Measurements from ENCODE around the gene GLIPR1L2.

DNA sequence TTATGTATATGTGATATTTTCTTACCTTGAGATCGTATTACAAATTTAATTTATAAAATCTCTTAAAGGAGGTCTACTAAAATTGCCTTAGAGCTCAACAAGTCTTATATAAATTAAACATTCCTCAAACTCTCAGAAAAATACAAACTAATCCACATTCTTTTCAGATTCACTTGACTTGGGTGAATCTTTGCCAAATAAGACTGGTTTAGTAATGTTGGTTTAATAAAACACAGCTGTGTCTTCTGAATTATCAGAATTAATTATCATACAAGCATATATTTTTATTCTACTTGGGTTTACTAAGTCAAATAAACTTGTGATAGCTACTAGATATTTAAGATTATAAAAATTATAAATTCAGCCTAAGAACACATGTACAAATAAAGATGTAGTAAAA is 13.3 kb downstream of the GLIPR1L2 start:
- TF ChIP-seq ZNF274 (IDR thresholded peaks at IDR 0.05; ENCODE audit: borderline replicate concordance, extremely low read depth, low read length) (no peak), GTF2F1 (IDR thresholded peaks at IDR 0.05; ENCODE audit: borderline replicate concordance, low read depth, low read length) (no peak), RNF2 (IDR thresholded peaks at IDR 0.05; ENCODE audit: borderline replicate concordance, low read depth, low read length, missing control alignments, poor library complexity, severe bottlenecking) (no peak), POLR2AphosphoS5 (IDR thresholded peaks at IDR 0.05; ENCODE audit: low read depth, low read length) (no peak)
- TF ChIP-seq, protein P1, sequence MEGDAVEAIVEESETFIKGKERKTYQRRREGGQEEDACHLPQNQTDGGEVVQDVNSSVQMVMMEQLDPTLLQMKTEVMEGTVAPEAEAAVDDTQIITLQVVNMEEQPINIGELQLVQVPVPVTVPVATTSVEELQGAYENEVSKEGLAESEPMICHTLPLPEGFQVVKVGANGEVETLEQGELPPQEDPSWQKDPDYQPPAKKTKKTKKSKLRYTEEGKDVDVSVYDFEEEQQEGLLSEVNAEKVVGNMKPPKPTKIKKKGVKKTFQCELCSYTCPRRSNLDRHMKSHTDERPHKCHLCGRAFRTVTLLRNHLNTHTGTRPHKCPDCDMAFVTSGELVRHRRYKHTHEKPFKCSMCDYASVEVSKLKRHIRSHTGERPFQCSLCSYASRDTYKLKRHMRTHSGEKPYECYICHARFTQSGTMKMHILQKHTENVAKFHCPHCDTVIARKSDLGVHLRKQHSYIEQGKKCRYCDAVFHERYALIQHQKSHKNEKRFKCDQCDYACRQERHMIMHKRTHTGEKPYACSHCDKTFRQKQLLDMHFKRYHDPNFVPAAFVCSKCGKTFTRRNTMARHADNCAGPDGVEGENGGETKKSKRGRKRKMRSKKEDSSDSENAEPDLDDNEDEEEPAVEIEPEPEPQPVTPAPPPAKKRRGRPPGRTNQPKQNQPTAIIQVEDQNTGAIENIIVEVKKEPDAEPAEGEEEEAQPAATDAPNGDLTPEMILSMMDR (IDR thresholded peaks at IDR 0.05; ENCODE audit: control extremely low read depth in 1 of 3, insufficient read depth in 1 of 3, low read depth in 1 of 3, low read length in 3 of 3) = no peak

All from H1 (cell line).